ENCODE measurements around the gene DLL4.
A peak's percentile ranks its signal among the peaks of the same experiment; 100 is the strongest.

Gene DLL4

DNA sequence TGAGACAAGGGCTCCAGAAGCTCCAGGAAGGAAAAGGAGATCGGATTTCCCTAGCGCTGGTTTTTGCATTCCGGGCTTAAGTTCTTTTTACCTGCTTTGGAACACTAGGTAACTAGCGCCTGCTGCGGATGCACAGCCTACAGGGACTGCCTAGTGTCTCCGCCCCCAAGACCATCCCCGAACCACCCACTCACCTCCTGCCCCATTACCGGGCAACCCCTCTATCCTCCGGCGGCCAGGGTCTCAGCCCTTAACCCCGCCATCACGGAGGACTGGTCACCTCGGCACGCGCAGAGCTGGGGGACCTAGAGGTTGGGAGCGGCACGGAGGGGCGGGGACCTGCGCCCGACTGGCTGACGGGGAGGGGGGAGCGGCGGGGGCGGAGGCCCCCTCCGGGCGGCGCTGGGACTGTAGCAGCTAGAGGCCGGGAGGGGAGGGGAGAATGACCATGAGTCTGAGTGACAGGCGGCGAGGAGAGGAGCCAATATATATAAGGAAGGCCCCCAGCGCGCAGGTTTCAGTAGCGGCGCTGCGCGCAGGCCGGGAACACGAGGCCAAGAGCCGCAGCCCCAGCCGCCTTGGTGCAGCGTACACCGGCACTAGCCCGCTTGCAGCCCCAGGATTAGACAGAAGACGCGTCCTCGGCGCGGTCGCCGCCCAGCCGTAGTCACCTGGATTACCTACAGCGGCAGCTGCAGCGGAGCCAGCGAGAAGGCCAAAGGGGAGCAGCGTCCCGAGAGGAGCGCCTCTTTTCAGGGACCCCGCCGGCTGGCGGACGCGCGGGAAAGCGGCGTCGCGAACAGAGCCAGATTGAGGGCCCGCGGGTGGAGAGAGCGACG is at the start of gene DLL4:
Gene DLL4 (plus strand): TSS at position 520 of the 839 bp plus-strand sequence. CDS start 329 bp downstream, outside the sequence.
- peak; percentile 87 for DNase-seq

DNA sequence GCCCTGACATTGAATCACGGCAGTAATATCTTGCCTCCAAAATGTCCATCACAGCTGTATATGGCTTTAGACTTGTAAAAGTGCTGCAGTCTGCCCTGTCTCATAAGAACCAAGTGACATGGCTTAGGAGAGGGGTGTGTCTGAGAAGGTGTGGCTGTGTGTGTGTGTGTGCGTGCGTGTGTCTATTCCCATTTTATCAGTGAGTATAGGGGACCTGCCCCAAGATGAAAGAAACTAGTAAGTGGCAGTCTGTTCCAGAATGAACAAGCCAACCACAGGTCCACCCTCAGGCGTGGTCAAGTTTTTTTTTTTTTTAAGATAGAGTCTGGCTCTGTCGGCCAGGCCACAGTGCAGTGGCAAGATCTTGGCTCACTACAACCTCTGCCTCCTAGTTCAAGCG is 49.5 kb upstream of the DLL4 start:
- DNase-seq, result no peak

- no peak for DNase-seq
Measured at GRCh38 chr15:40881351-40881750, 47.8 kb upstream of the DLL4 start.

GRCh38 chr15:40886586-40886985 is 42.6 kb upstream of the DLL4 start:
- no peak for DNase-seq

GRCh38 chr15:40889112-40889511 is 40.0 kb upstream of the DLL4 start:
- DNase-seq, result no peak

- DNase-seq, result no peak
Measured at GRCh38 chr15:40891138-40891537, 38.0 kb upstream of the DLL4 start.

GRCh38 chr15:40891810-40892446 is 37.2 kb upstream of the DLL4 start:
- no peak for DNase-seq

DNA sequence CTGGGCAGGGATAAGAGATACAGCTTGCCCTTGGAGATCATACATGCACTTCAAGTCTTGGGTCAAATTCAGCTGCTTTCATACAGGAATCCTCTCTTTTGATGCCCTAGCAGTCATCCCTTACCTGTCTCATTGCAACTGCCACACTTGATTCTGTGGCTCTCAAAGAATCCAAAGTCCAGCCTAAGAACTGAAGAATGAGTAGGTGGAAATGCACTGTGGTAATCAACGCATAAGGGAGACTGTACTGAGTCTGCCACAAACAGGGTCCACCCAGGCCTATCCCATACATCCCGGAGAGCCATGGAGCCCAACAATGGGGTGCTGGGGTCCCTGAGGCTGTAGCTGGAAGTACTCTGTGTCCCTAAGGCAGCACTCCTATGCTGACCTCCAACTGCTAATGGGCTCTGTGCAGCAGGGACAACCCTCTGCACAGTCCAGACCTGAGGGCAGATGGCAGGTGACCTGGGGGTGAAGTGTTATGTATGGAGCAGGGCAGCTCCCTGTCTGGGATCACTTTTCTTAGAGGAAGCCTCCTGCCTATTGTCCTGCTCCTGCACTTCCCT is 36.6 kb upstream of the DLL4 start:
- no peak for DNase-seq

- no peak for DNase-seq
Measured at GRCh38 chr15:40893019-40893670, 36.0 kb upstream of the DLL4 start.

DNA sequence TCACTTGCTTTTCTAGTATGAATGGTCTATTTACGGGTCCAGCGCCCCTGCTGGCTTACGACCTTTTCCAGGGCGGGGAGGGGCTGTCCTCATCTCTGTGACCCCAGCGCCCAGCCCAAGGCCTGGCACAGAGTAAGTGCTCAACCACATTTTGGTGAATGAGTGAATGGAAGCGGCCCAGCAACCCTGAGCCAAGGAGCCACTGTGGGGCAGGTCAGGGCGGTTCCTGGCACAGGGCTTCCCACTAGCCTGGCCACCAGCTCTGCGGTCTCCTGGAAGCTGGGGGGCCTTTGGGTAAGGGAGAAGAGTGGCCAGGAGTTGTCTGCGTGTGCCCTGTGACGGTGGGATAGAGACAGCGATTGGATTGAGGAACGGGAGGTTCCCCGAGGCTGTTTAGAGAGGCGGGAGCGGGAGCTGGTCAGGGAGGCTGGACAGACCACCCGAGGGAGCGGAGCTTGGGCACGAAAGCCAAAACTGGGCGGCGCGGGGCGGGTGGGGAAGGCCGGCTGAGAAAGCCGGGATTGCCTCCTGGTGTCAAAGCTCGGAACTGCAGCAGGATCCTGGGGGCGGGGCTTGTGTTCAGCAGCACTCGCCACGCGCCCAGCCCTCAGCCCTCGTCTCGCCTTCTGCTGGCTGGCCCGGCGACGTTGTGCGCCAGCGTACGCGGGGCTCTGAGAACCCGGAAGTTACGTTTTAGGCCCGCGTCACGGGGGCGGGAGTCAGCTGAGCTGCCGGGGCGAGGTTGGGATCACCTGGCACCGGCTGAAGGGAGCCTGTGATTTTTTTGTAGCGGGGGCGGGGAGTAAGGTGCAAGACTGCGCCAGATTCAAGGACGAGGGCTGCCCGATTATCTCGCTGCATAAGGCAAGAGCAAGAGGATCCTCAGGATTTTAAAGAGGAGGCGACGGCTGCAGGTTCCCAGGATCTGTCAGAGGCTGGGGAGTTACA is 35.1 kb upstream of the DLL4 start, which contains the start of gene VPS18:
Gene VPS18 (plus strand): TSS at position 718 of the 948 bp plus-strand sequence. CDS start 319 bp downstream, outside the sequence.
- peak; percentile 86 for DNase-seq

DNA sequence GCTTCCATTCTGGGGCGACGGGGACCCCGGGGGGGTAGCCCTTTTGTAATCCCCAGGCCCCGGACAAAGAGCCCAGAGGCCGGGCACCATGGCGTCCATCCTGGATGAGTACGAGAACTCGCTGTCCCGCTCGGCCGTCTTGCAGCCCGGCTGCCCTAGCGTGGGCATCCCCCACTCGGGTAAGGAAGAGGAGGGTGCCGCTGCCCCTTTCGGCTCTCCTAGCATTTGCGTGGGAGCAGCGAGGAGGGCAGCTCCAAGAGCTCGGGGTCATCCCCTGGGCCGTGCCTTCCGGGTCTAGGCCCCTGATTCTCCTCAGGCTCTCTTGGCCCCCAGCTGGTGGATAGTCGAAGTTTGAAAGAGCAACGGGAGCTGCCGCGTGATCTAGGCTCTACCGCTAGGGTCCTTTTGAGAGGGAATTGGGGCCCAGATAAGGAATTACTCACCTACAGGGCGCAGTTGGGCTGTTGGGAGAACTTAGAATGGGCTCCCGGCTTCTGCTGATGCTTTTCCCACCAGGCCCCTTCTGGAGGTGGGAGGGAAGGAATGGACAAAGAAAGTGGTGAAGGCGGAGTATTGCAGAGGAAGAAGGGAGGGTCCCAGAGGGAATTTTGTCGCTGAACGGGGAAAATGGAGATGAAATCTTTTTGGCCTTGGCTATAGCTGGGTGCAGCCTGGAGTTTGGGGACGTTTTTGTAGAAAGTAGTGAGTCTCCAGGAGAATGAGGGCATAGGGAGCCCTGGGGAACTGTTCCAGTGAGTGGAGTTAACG is 34.3 kb upstream of the DLL4 start:
- DNase-seq, result no peak

DNA sequence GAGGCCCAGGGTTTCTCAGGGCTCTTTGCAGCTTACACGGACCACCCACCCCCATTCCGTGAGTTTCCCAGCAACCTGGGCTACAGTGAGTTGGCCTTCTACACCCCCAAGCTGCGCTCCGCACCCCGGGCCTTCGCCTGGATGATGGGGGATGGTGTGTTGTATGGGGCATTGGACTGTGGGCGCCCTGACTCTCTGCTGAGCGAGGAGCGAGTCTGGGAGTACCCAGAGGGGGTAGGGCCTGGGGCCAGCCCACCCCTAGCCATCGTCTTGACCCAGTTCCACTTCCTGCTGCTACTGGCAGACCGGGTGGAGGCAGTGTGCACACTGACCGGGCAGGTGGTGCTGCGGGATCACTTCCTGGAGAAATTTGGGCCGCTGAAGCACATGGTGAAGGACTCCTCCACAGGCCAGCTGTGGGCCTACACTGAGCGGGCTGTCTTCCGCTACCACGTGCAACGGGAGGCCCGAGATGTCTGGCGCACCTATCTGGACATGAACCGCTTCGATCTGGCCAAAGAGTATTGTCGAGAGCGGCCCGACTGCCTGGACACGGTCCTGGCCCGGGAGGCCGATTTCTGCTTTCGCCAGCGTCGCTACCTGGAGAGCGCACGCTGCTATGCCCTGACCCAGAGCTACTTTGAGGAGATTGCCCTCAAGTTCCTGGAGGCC is 29.5 kb upstream of the DLL4 start:
- no peak for DNase-seq

DNA sequence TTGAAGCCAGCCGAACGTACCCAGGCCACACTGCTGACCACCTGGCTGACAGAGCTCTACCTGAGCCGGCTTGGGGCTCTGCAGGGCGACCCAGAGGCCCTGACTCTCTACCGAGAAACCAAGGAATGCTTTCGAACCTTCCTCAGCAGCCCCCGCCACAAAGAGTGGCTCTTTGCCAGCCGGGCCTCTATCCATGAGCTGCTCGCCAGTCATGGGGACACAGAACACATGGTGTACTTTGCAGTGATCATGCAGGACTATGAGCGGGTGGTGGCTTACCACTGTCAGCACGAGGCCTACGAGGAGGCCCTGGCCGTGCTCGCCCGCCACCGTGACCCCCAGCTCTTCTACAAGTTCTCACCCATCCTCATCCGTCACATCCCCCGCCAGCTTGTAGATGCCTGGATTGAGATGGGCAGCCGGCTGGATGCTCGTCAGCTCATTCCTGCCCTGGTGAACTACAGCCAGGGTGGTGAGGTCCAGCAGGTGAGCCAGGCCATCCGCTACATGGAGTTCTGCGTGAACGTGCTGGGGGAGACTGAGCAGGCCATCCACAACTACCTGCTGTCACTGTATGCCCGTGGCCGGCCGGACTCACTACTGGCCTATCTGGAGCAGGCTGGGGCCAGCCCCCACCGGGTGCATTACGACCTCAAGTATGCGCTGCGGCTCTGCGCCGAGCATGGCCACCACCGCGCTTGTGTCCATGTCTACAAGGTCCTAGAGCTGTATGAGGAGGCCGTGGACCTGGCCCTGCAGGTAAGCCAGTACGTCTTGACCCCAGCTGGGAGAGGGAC is 28.7 kb upstream of the DLL4 start:
- DNase-seq, result no peak

GRCh38 chr15:40901053-40901443 is 28.1 kb upstream of the DLL4 start:
- DNase-seq, result no peak

DNA sequence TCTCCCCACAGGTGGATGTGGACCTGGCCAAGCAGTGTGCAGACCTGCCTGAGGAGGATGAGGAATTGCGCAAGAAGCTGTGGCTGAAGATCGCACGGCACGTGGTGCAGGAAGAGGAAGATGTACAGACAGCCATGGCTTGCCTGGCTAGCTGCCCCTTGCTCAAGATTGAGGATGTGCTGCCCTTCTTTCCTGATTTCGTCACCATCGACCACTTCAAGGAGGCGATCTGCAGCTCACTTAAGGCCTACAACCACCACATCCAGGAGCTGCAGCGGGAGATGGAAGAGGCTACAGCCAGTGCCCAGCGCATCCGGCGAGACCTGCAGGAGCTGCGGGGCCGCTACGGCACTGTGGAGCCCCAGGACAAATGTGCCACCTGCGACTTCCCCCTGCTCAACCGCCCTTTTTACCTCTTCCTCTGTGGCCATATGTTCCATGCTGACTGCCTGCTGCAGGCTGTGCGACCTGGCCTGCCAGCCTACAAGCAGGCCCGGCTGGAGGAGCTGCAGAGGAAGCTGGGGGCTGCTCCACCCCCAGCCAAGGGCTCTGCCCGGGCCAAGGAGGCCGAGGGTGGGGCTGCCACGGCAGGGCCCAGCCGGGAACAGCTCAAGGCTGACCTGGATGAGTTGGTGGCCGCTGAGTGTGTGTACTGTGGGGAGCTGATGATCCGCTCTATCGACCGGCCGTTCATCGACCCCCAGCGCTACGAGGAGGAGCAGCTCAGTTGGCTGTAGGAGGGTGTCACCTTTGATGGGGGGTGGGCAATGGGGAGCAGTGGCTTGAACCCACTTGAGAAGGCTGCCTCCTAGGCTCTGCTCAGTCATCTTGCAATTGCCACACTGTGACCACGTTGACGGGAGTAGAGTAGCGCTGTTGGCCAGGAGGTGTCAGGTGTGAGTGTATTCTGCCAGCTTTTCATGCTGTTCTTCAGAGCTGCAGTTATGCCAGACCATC is 26.3 kb upstream of the DLL4 start:
- no peak for DNase-seq

DNA sequence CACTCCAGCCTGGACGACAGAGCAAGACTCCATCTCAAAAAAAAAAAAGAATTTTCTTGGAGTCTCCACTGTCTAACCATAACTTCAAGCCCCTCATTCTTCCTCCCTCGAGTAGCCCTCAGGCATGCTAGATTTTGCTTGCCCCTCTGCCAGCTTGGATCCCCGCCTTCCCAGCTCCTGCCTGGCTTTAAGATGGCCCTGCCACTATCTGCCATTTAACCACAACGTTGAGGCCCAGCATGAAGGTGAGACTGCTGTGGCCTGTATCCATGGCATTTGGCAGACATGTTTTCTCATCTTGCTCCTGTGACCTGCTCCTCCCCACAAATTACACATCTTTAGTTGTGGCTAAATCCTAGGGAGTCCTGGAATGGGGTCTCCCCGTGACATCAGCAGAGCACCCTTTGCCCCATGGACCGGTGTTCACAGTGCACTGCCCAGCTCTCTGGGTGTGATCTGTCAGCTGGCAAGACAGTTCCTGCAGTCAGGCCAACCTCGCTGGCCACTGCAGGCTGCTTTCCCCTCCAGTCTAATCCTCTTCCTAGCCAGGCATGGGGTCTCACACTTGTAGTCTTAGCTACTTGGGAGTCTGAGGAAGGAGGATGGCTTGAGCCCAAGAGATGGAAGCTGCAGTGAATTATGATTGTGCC is 24.5 kb upstream of the DLL4 start:
- no peak for DNase-seq

- DNase-seq, result peak; percentile 81
Measured at GRCh38 chr15:40906091-40906990, 22.8 kb upstream of the DLL4 start.

All from NCI-H510A (cell line).